GM12873 (cell line): ENCODE results near the gene CNOT3.

Experiments
- TF ChIP-seq, protein P1 (sequence below): IDR thresholded peaks from 2 replicates; pipeline ENCODE4 v1.5.1; 2012; ENCODE audit warnings: low read depth, mild to moderate bottlenecking, moderate library complexity, low read length, control low read depth; ENCODE audit not compliant: insufficient read depth; ENCODE audit errors: missing control alignments

CNOT3 gene

GRCh38 chr19:54201172-54201701 is 63.7 kb downstream of the CNOT3 start:
- TF ChIP-seq, protein P1, sequence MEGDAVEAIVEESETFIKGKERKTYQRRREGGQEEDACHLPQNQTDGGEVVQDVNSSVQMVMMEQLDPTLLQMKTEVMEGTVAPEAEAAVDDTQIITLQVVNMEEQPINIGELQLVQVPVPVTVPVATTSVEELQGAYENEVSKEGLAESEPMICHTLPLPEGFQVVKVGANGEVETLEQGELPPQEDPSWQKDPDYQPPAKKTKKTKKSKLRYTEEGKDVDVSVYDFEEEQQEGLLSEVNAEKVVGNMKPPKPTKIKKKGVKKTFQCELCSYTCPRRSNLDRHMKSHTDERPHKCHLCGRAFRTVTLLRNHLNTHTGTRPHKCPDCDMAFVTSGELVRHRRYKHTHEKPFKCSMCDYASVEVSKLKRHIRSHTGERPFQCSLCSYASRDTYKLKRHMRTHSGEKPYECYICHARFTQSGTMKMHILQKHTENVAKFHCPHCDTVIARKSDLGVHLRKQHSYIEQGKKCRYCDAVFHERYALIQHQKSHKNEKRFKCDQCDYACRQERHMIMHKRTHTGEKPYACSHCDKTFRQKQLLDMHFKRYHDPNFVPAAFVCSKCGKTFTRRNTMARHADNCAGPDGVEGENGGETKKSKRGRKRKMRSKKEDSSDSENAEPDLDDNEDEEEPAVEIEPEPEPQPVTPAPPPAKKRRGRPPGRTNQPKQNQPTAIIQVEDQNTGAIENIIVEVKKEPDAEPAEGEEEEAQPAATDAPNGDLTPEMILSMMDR, result no peak

DNA sequence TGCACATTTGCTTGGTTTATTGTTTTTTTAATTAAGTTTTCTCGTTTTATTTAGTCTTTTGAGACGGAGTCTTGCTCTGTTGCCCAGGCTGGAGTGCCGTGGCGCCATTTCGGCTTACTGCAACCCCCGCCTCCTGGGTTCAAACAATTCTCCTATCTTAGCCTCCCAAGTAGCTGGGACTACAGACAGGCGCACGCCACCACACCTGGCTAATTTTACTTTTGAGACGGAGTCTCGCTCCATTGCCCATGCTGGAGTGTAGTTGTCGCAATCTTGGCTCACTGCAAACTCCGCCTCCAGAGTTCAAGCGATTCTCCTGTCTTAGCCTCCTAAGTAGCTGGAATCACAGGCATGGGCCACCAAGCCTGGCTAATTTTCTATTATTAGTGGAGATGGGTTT is 64.4 kb downstream of the CNOT3 start:
- TF ChIP-seq, protein P1, result no peak

GRCh38 chr19:54203151-54203611 is 65.6 kb downstream of the CNOT3 start:
- TF ChIP-seq, protein P1, result no peak

GRCh38 chr19:54204767-54205468 is 67.4 kb downstream of the CNOT3 start:
- TF ChIP-seq, protein P1, result no peak
